ENCODE data around the gene SF1.

- TF ChIP-seq CTCF (IDR thresholded peaks at IDR 0.05; ENCODE audit: low read depth, low read length) (no peak), POLR2A (IDR thresholded peaks at IDR 0.05; ENCODE audit: extremely low read depth, insufficient read length) (no peak), MAX (IDR thresholded peaks at IDR 0.05; ENCODE audit: low read depth, low read length) (no peak)
Measured at GRCh38 chr11:64776425-64776824, 1.9 kb downstream of the SF1 start.
